ENCODE measurements around the gene FOXN4. TPM values are rescaled to one million over a fixed set of nuclear protein-coding genes. Genes with fewer than 3 reads are reported as not detected.

FOXN4 gene
- total and polyA plus RNA-seq, 2 donors (not counting 3 experiments of a cell fraction or from before 2014, with no cell fraction given) = not detected

DNA sequence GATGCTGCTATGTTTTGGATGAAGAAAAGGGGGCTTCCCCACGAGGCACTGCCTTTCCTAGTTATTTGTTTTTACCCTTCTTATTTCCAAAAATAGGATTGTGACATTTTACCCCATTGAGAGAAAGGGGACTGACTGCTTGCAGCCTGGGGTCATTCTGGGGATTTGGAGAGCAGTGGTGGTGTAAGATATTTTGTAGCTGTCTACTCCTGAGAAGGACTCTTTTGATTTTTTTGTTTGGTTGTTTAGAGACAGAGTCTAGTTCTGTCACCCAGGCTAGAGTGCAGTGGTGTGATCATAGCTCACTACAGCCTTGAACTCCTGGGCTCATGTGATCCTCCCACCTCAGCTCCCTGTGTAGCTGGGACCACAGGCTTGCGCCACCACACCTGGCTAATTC, 78.9 kb downstream of the FOXN4 start:
- CTCF ChIA-PET = no interaction called here
- no peak for FAIRE-seq

More for the DNA sequence above, 78.9 kb downstream of the FOXN4 start:
- Histone ChIP-seq H3K27ac (ENCODE audit: insufficient read depth, low read depth, low read length) (no peak overlapping the region), H2AFZ (ENCODE audit: low read depth, low read length) (no peak overlapping the region), H3K9ac (replicated peaks; ENCODE audit: extremely low read depth, insufficient read depth, low read length) (no peak overlapping the region), H3K4me2 (ENCODE audit: insufficient read depth, low read length) (no peak overlapping the region), H3K79me2 (ENCODE audit: control insufficient read depth, insufficient read depth, low read length) (no peaks in the 10 kb centered on the region), H4K20me1 (replicated peaks; ENCODE audit: control insufficient read depth, extremely low read depth, insufficient read depth, low read length) (no peaks in the 10 kb centered on the region), H3K9me1 (replicated peaks; ENCODE audit: control insufficient read depth, extremely low read depth, insufficient read depth, low read length) (no peaks in the 10 kb centered on the region), H3K4me3 (replicated peaks in 1 of 3; ENCODE audit: insufficient read depth in 1 of 3, low read depth in 1 of 3, low read length in 3 of 3) (no peak overlapping the region), H3K9me3 (replicated peaks; ENCODE audit: control insufficient read depth, insufficient read depth, low read length) (no peaks in the 10 kb centered on the region), H3K4me1 (ENCODE audit: control insufficient read depth, extremely low read depth, insufficient read depth, low read length) (no peaks in the 10 kb centered on the region), H3K27me3 (ENCODE audit: control insufficient read depth in 2 of 2, insufficient read depth in 2 of 2, low read length in 2 of 2) (no peaks in the 10 kb centered on the region), H3K36me3 (ENCODE audit: control insufficient read depth in 2 of 2, extremely low read depth in 1 of 2, insufficient read depth in 2 of 2, low read length in 2 of 2) (no peaks in the 10 kb centered on the region)
- no TSS peak for BruUV-seq (replicated peaks)
- DNase-seq (ENCODE audit: low read depth, low spot score) = no peak
- dilution Hi-C loops (cut with MboI; ENCODE audit: extremely low pct_ligation_motif_present, low sequenced_read_pairs) = no loop called here
- intact Hi-C loops (cut with micrococcal nuclease) = no loop called here
- POLR2A ChIA-PET = no interaction called here
- TF ChIP-seq EZH2 (IDR thresholded peaks at IDR 0.05; ENCODE audit: borderline replicate concordance, low read depth, low read length, severe bottlenecking) = no peak
- TF ChIP-seq JUN (IDR thresholded peaks at IDR 0.05; ENCODE audit: borderline replicate concordance, insufficient read depth, insufficient read length, low read depth) = no peak
- TF ChIP-seq, protein P1, sequence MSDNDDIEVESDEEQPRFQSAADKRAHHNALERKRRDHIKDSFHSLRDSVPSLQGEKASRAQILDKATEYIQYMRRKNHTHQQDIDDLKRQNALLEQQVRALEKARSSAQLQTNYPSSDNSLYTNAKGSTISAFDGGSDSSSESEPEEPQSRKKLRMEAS (IDR thresholded peaks at IDR 0.05; ENCODE audit: insufficient read depth, insufficient read length) = no peak
- no peak for TF ChIP-seq GATA2 (IDR thresholded peaks at IDR 0.05; ENCODE audit: insufficient read depth, insufficient read length, low read depth, low read length)
- TF ChIP-seq, protein P2, sequence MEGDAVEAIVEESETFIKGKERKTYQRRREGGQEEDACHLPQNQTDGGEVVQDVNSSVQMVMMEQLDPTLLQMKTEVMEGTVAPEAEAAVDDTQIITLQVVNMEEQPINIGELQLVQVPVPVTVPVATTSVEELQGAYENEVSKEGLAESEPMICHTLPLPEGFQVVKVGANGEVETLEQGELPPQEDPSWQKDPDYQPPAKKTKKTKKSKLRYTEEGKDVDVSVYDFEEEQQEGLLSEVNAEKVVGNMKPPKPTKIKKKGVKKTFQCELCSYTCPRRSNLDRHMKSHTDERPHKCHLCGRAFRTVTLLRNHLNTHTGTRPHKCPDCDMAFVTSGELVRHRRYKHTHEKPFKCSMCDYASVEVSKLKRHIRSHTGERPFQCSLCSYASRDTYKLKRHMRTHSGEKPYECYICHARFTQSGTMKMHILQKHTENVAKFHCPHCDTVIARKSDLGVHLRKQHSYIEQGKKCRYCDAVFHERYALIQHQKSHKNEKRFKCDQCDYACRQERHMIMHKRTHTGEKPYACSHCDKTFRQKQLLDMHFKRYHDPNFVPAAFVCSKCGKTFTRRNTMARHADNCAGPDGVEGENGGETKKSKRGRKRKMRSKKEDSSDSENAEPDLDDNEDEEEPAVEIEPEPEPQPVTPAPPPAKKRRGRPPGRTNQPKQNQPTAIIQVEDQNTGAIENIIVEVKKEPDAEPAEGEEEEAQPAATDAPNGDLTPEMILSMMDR (IDR thresholded peaks at IDR 0.05; ENCODE audit: extremely low read depth in 1 of 2, insufficient read depth in 1 of 2, low read depth in 1 of 2, low read length in 2 of 2) = no peak
- no peak for TF ChIP-seq POLR2A (IDR thresholded peaks at IDR 0.05; ENCODE audit: low read depth, low read length)
- no peak for TF ChIP-seq MYC (IDR thresholded peaks at IDR 0.05; ENCODE audit: low read depth, low read length)
- TF ChIP-seq FOS (IDR thresholded peaks at IDR 0.05; ENCODE audit: borderline replicate concordance, insufficient read depth, low read length) = no peak
- TF ChIP-seq POLR2AphosphoS5 (IDR thresholded peaks at IDR 0.05; ENCODE audit: insufficient read depth, low read depth, low read length) = no peak

Data from endothelial cell of umbilical vein (primary cell).